Spinal cord (tissue), 10 donors: ENCODE measurements around the gene AFAP1L2. TPM values are rescaled to one million over a fixed set of nuclear protein-coding genes. Genes with fewer than 3 reads are reported as not detected.
"Not testable (repeated sequence)": the region's sequence is repeated elsewhere in the genome, so short reads cannot be mapped to it uniquely, and the experiment has no call there.

Source experiments
- DNase-seq, 6 donors: peaks; one replicate each; pipeline versions ENCODE4 v3.0.0 to v3.0.0-alpha.2; 2013 to 2015; ENCODE audit warnings: low spot score in 6 of 6, low read depth in 4 of 6
- H3K27ac ChIP-seq: one replicate; pipeline ENCODE4 v1.5.1; 2013; ENCODE audit warnings: low read depth, low read length, control low read depth
- H3K27me3 ChIP-seq: one replicate; pipeline ENCODE4 v1.6.1; 2013; ENCODE audit warnings: low read length; ENCODE audit not compliant: control insufficient read depth, insufficient read depth
- H3K36me3 ChIP-seq: one replicate; pipeline ENCODE4 v1.6.1; 2013; ENCODE audit warnings: low read length; ENCODE audit not compliant: control insufficient read depth, insufficient read depth
- H3K4me1 ChIP-seq: one replicate; pipeline ENCODE4 v1.6.1; 2013; ENCODE audit warnings: low read length; ENCODE audit not compliant: control insufficient read depth, insufficient read depth
- H3K4me3 ChIP-seq: one replicate; pipeline ENCODE4 v1.5.1; 2013; ENCODE audit warnings: low read depth, low read length, control low read depth
- H3K9me3 ChIP-seq: one replicate; pipeline ENCODE4 v1.6.1; 2013; ENCODE audit warnings: low read length; ENCODE audit not compliant: control insufficient read depth, insufficient read depth
- WGBS: methylation state at CpG from one replicate; pipeline ENCODE4 v1.1.5; 2013; ENCODE audit warnings: missing lambda C conversion rate; ENCODE audit not compliant: insufficient coverage; 5-methylcytosine and 5-hydroxymethylcytosine counted together
- polyA plus RNA-seq, 2 donors: library from polyadenylated mRNA; unstranded; fragments of 120-200 nt; gene quantifications; one replicate each; pipeline ENCODE4 v1.2.1, GENCODE V29; 2013; ENCODE audit not compliant: insufficient read length in 2 of 2
- total RNA-seq, 2 donors: library from RNA; depleted of rRNA in 1 of 2; stranded (reverse); fragments of 120-200 nt in 1 of 2; fragments of >200 nt in 1 of 2; gene quantifications; one replicate each; pipeline versions ENCODE4 v1.2.3 to v1.2.4, GENCODE V29; 2013 to 2014
- donor health status: healthy.

Gene AFAP1L2
- total and polyA plus RNA-seq, 4 donors = 47.6 to 61.5 (median 54.9) TPM

GRCh38 chr10:114334301-114334700 lies 70.0 kb downstream of the AFAP1L2 start:
- H3K4me1 ChIP-seq = peaks cover 38% of the 10 kb centered on the region
- no peak overlapping the region for H3K4me3 ChIP-seq
- 64% methylated on average over 6 of the region's 6 CpGs for WGBS
- H3K27ac ChIP-seq = no peak overlapping the region
- H3K27me3 ChIP-seq = no peaks in the 10 kb centered on the region
- DNase-seq = no peak
- no peaks in the 10 kb centered on the region for H3K9me3 ChIP-seq
- peaks cover 3% of the 10 kb centered on the region for H3K36me3 ChIP-seq

DNA sequence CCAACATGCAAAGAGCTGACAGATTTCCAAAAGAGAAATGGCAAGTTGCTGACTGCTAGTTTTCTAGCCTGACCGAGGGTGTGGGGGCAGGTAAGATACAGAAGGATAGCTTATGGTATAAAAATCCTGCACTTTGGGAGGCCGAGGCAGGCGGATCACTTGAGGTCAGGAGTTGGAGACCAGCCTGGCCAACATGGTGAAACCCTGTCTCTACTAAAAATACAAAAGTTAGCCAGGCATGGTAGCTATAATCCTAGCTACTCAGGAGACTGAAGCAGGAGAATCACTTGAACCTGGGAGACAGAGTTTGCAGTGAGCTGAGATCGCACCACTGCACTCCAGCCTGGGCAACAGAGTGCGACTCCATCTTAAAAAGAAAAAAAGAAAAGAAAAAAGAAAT lies 70.9 kb downstream of the AFAP1L2 start:
- H3K36me3 ChIP-seq, H3K4me3 ChIP-seq, H3K9me3 ChIP-seq, DNase-seq, H3K27me3 ChIP-seq: not testable (repeated sequence)
- peak overlapping the region; percentile 42 for H3K27ac ChIP-seq
- H3K4me1 ChIP-seq = peaks cover 46% of the 10 kb centered on the region
- WGBS = 90% methylated on average over 2 of the region's 5 CpGs

DNA sequence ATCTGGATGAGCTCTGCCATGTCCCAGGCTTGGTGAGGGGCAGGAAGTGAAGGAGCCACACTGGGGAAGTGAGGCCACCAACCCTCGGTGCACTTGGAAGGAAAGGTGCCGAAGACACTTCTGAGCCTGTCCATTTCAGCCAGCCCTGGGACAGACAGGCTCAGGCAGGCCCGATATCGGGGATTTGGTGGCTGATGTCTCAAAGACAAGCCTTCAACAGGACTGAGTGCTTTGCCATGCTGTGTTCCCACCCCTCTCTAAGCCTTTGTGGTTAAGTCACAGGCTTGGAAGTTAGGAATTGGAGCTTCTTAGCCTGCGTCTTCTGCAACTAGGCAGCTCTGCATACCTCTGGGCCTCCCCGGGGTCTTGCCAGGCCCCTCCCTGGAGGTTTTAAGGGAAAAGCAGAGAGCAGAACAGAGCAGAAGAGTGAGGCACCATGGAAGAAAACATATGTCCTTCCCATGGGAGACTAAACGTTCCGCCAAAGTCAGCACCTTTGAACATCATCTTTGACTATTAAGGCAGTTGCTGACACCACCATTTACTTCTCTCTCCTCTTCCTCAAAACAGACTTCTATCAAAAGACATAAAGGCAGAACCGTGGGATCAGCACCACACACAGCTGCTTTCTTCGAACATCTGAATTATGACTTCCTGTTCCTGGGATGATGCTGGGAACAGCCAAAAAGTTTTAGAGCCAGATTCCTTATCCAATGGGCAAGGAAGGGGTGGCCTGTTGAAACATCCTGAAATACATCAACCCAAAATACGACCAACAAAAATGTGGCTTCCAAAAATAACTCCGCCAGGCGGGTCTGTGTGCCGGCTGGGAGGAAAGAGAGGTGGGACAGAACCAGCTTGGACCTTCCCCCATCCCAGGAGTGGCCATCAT lies 71.8 kb downstream of the AFAP1L2 start:
- Histone ChIP-seq H3K9me3 (no peaks in the 10 kb centered on the region), H3K36me3 (peaks cover 9% of the 10 kb centered on the region), H3K4me3 (no peak overlapping the region), H3K4me1 (peaks cover 50% of the 10 kb centered on the region), H3K27me3 (no peaks in the 10 kb centered on the region), H3K27ac (peak overlapping the region; percentile 42)
- DNase-seq = no peak
- WGBS = 72% methylated on average over 13 of the region's 14 CpGs

- Histone ChIP-seq H3K36me3 (peaks cover 9% of the 10 kb centered on the region), H3K4me1 (peaks cover 51% of the 10 kb centered on the region), H3K4me3 (no peak overlapping the region), H3K9me3 (no peaks in the 10 kb centered on the region), H3K27me3 (no peaks in the 10 kb centered on the region), H3K27ac (no peak overlapping the region)
- WGBS = 65% methylated on average over 9 of the region's 10 CpGs
- no peak for DNase-seq
These were observed 74.5 kb downstream of the AFAP1L2 start for GRCh38 chr10:114329634-114330365.

DNA sequence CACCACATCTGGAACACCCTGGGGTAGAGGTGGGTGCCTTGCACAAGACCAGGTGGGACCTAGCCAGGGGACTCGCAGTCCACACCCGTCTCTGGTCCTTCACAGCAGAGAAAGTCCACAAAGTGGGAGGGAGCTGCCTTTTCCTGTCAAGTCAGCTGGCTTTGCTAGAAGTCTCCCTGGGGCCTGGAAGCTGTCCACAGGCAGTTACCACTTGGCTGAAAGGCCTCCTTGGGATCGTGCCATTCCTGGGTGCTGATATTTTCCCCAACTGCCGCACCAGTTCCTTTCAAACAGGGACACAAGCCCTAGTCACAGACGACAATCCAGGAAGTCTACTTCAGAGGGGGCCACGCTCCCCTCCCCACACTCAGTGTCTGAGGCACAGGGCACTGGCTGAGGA lies 75.4 kb downstream of the AFAP1L2 start:
- H3K27ac ChIP-seq = no peak overlapping the region
- peaks cover 49% of the 10 kb centered on the region for H3K4me1 ChIP-seq
- DNase-seq = no peak
- H3K4me3 ChIP-seq = no peak overlapping the region
- H3K36me3 ChIP-seq = peaks cover 12% of the 10 kb centered on the region
- WGBS = 61% methylated on average over 6 of the region's 6 CpGs
- no peaks in the 10 kb centered on the region for H3K27me3 ChIP-seq
- no peaks in the 10 kb centered on the region for H3K9me3 ChIP-seq

GRCh38 chr10:114328441-114328812 lies 75.9 kb downstream of the AFAP1L2 start:
- Histone ChIP-seq H3K27ac (no peak overlapping the region), H3K9me3 (no peaks in the 10 kb centered on the region), H3K4me1 (peaks cover 49% of the 10 kb centered on the region), H3K4me3 (no peak overlapping the region), H3K36me3 (peaks cover 12% of the 10 kb centered on the region), H3K27me3 (no peaks in the 10 kb centered on the region)
- WGBS = 86% methylated on average over 4 of the region's 6 CpGs
- DNase-seq = no peak

DNA sequence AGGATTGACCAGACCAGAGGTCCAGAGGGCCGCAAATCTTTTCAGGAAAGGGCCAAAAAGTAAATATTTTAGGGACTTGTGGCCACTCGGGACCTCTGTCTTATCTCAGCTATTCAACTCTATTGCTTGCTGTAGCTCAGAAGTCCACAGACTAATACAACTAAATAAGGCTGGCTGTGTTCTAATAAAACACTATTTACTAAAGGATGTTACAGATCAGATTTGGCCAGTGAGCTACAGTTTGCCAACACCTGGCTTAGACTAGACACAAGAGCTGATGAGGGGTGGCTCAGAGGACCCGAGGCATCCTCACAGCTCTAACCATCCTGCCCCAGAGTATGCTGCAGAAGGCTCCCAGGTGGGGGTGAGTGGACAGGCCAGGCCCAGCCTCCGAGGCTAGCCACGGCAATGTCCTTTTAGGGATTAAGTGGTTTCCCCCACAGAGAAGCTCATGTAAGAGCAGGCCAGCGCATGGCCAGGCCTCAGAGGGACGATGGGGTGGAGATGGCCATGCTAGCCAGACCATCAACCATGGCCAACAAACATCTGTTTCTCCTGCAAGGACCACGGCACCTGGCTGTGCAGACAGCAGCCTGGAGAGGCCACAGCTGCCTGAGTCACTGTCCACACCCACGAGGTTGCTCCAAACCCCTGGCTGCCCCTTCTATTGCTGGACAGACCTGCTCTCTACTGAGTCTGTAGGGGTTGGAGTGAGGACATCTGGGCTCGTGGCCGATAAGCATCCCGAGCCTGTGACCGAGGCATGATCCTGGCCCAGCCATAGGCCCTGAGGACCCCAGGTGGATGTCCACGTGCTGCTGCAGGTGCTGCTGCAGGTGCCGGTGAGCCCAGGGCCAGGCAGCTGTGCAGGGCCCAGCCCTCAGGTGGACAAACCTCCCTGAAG lies 76.5 kb downstream of the AFAP1L2 start:
- DNase-seq = no peak
- 91% methylated on average over 12 of the region's 15 CpGs for WGBS
- Histone ChIP-seq H3K27ac (no peak overlapping the region), H3K9me3 (no peaks in the 10 kb centered on the region), H3K36me3 (peaks cover 12% of the 10 kb centered on the region), H3K4me1 (peaks cover 49% of the 10 kb centered on the region), H3K27me3 (no peaks in the 10 kb centered on the region), H3K4me3 (no peak overlapping the region)

- no peak for DNase-seq
- Histone ChIP-seq H3K4me1 (peaks cover 44% of the 10 kb centered on the region), H3K36me3 (peaks cover 12% of the 10 kb centered on the region), H3K27ac (no peak overlapping the region), H3K4me3 (no peak overlapping the region), H3K27me3 (no peaks in the 10 kb centered on the region), H3K9me3 (no peaks in the 10 kb centered on the region)
- no CpG with 5 or more reads among the region's 2 CpGs for WGBS
These were observed 77.5 kb downstream of the AFAP1L2 start for GRCh38 chr10:114326795-114327194.

DNA sequence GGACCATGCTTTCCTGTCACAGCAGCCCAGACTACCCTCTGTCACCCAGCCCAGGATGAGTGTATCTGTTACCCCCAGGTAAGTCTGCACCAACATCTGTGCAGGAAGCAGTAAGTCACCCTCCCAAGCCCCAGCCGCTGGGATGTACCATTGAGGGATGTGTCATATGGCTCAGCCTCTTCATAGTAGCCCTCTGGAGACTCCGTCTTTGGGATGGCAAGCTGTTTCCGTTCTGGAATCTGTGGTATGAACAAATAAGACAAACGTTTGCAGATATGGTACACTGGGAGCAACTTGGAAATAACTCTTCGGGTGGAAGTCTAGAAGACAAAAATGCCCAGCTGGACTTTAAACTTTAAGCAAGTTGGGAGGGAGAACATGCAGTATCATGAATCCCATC lies 81.3 kb downstream of the AFAP1L2 start:
- peak in 1 of 6 donors; percentile 12 for DNase-seq
- WGBS = 84% methylated on average over 5 of the region's 5 CpGs
- Histone ChIP-seq H3K9me3 (no peaks in the 10 kb centered on the region), H3K4me3 (no peak overlapping the region), H3K27ac (no peak overlapping the region), H3K27me3 (no peaks in the 10 kb centered on the region), H3K4me1 (peaks cover 27% of the 10 kb centered on the region), H3K36me3 (peaks cover 9% of the 10 kb centered on the region)
